HG03575 (cell line): ENCODE measurements around the gene DOK1.

ENCODE experiments used
- ATAC-seq: cut with Tn5 transposase; IDR thresholded peaks from one replicate; pipeline ENCODE4 v1.9.1; 2021; ENCODE audit not compliant: unreplicated experiment, insufficient number of reproducible peaks, low FRiP score; ENCODE audit errors: extremely low read depth

DOK1 gene

DNA sequence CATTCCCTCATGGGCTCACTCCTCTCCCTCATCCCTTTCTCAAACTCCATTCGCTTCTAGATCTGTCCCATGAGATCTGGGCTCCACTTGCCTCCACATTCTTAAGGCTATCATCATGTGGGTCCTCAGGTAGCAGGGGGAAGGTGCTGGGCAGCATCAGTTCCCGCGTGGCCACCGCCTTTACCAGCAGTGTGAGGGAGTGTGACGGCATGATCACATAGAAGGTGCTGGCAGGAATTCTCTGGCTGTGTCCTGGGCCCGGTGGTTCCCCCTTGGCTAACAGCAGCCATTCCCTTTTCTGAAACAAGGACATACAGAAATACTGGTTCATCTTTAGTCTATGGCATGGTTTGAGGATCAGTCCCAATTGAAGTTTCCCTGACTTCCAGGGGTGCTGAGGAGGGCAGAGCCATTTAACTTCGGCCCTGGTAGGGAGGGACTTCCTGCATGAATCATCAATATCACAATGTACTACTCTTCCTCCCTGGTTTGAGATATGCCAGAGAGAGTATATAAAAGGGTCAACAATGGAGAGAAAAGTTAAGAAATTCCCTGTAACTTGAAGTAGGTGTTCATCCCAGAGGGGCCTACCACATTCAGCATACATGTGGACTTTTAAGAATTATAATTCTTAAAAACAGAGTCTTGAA lies 7.7 kb downstream of the DOK1 start:
- ATAC-seq, result no peak

DNA sequence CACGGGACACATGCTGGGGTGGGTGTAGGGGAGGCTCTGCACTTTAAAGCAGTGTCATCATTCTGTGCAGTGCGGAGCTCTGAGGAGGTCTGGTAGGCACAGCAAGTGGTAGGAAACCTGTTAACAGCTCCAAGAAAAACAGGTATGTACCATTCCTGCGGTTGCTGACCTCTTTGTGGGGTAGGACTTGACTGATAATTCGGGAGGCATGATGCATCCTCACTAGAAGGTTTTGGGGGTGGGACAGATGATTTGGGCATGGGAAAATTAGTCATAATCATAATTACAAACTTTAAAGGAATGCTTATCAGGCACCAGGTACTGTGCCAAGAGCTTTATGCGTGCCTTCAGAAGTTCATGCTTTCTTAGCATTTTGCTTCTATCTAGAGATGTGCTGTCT lies 9.7 kb downstream of the DOK1 start:
- no peak for ATAC-seq

DNA sequence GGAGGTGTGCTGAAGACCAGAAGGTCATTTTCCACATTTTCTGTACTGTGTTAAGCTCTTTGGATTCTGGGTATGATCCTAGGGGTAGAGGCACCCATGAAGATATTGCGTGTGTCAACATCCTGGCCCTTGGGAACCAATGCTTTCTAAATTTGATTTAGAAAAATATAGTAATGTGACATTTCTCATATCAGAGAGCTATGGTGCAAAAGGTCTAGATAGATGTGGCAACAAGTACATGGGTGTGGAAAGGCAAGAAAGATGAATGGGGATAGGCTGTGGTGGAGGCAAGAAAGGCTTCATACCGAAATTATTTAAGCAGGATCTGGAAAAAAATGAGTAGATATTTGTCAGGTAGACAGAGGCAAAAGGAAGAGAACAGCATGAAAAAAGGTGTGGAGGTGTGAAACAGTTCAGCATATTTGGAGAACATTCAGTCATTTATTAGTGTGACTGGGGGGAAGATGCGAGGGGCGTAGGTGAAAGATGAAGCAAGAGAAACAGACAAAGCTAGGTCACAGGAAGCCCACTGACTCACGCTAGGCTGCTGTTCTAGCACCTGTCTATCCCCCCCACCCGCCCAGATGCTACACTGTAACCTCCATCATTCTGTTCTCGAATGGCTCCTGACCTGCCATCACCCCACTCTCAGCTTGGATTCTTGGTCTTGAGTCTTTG lies 11.7 kb downstream of the DOK1 start:
- no peak for ATAC-seq

DNA sequence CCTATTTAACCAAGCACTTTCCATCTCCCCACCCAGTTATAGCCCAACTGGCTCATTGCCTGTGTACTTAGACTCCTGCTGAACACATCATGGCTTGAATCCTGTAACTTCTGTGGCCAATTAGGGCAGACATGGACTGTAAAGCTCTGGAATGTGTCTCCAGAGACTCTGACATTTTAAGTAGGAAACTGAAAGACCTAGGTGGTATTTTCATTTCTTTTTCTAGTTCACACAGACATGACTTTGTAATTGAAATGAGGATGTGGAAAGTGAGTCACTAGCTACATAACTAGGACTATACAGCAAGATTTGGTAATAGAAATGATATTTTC lies 12.2 kb downstream of the DOK1 start:
- no peak for ATAC-seq

DNA sequence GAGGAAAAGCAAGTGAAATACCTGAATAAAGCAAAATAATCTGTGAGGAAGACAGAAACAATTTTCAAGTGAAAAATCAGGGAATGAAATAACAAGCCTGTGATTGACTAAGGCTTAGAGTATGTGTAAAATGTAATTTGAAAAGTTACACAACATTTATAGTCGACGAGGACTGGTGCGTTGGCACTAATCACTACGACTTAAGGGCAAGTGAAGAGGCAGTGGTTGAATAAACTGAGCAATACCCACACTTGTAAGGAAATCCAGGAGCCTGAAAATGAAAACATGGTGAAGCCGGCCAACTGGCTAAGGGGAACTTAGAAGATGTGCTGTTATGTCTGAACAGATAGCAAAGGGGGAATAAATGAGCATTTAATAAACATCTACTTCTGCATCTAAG lies 13.4 kb downstream of the DOK1 start:
- no peak for ATAC-seq

DNA sequence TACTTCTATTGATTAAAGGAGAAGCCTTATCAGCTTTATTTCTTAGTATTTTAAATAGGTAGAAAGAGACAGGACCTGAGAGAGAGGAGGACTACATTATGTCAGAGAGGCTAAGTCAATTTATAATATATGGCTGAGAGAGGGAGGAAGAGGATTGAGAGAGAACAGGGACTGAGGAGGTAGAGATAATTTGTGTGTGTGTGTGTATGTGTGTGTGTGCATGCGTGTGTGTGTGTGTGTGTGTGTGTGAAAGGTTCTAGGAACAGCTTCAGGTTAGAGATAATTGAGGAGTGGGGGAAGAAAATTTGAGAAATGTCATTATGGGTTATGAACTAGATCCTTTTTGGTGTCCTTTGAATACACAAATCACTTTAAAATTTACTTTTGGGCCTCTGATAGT lies 15.2 kb downstream of the DOK1 start:
- no peak for ATAC-seq

DNA sequence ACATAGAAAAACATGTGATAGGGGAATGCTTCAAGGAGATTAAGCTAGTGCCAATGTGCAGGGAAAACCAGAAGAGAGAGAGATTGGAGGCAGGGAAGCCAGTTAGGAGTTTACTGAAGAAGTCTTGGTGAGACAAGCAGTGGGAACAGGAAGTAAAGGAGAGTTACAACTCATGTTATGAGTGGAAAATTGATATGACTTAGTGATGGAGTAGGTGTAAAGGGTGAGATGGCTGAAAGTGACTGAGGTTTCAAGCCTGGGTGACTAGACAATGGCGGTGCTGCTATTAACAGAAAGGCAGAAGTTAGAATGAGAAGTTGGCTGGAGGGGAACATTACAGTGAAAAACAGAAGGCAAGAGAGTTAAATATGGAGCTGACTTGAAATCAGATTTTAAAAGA lies 16.5 kb downstream of the DOK1 start:
- peak; percentile 50 for ATAC-seq

GRCh38 chr2:74572178-74572925 lies 17.8 kb downstream of the DOK1 start:
- no peak for ATAC-seq

GRCh38 chr2:74573747-74574562 lies 19.4 kb downstream of the DOK1 start:
- no peak for ATAC-seq

GRCh38 chr2:74575320-74575719 lies 20.8 kb downstream of the DOK1 start:
- ATAC-seq, result no peak

- ATAC-seq, result no peak
These were observed 21.8 kb downstream of the DOK1 start for GRCh38 chr2:74576211-74576862.

DNA sequence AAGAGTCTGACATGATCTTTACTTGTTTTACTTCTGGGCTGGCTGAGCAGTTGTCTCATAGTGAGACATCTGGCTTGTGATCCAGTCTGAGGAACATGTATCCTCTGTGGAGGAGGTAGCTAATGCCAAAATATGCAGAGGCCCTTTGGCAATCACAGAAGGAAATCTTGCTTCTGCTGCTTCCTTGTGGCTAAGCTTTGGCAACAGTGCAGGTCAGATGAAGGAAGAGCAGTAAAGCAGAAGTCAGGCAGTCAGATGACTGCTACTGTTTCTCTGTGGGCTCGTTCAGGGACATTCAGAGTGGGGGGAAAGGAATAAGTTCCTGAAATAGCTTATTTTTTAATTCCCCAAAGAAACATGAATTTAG lies 22.3 kb downstream of the DOK1 start:
- no peak for ATAC-seq

GRCh38 chr2:74577448-74577847 lies 22.9 kb downstream of the DOK1 start:
- no peak for ATAC-seq

- ATAC-seq, result no peak
These were observed 23.9 kb downstream of the DOK1 start for GRCh38 chr2:74578408-74578807.

- ATAC-seq, result no peak
These were observed 26.9 kb downstream of the DOK1 start for GRCh38 chr2:74581463-74581862.

GRCh38 chr2:74582184-74582583 lies 27.7 kb downstream of the DOK1 start:
- no peak for ATAC-seq

DNA sequence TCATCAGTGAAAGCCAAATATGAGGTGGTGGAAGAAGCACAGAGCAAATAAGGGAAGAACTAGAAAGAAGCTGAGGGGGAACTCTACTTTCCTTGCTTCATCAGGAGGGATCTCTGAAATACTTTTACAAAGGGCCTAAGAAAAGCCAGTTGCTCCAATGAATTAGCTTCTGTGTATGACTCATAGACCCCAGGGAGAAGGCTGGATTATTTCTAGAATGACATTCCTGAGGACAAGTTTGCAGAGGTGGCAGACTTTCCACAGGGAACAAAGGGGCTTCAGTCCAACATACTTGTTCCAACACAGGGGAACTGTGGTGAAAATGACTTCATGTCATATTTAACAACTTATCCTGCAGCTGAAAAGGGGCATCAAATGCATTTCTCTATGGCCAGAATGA lies 29.0 kb downstream of the DOK1 start:
- ATAC-seq, result no peak

GRCh38 chr2:74584088-74584645 lies 29.6 kb downstream of the DOK1 start:
- no peak for ATAC-seq
